Stimulated activated CD8-positive, alpha-beta memory T cell treated with anti-CD3 and anti-CD28 coated beads, Interleukin-4, amount 100 ng/mL, for 4 hours (primary cell): ENCODE data around the gene REELD1.

ENCODE experiments used
- DNase-seq, 2 donors: peaks; one replicate each; pipeline ENCODE4 v3.0.0-alpha.2; 2020; ENCODE audit warnings: low read depth in 2 of 2, low spot score in 1 of 2

REELD1 gene

GRCh38 chr4:146265950-146266490, 51.7 kb downstream of the REELD1 start:
- no peak for DNase-seq

- no peak for DNase-seq
Observed at GRCh38 chr4:146267826-146268225, 53.5 kb downstream of the REELD1 start.

DNA sequence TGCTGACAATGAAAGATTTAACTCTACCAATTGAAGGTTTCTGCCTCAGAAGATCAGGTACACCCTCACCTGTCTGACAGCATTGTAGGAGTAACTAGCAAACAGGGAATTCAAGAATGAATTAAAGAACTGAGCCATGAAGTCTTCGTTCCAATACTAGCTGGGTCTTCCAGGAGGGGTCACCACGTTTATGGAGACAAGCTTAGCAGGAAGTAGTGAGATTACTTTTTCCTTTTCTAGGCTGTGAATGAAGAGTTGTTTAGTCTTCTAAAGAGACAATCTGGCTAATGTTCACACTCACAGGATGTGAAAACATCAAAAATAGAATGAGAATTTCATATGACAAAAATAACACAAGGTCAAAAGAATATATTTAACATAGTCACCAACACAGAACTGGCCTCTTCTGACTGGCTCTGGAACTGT, 54.9 kb downstream of the REELD1 start:
- DNase-seq, result no peak

- no peak for DNase-seq
Observed at GRCh38 chr4:146271466-146271865, 57.1 kb downstream of the REELD1 start.

- DNase-seq, result no peak
Observed at GRCh38 chr4:146273204-146273901, 59.0 kb downstream of the REELD1 start.

DNA sequence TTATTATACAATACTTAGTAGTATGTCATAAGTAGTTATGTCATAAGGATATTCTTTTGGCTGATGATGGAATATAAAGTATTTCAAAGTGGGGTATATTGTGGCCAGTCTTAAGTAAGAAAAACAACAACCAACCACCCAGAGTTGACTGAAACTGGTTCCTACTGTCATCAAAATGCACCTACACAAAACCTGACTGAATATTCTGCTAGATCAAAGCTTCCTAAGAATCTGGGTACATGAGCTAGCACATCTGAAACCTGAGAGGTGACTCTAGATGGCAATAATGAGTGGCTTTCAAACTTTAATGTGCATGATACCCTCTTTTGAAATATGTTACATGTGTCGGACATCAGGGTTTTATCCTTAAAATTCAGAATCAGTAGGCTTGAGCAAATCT, 60.4 kb downstream of the REELD1 start:
- no peak for DNase-seq

DNA sequence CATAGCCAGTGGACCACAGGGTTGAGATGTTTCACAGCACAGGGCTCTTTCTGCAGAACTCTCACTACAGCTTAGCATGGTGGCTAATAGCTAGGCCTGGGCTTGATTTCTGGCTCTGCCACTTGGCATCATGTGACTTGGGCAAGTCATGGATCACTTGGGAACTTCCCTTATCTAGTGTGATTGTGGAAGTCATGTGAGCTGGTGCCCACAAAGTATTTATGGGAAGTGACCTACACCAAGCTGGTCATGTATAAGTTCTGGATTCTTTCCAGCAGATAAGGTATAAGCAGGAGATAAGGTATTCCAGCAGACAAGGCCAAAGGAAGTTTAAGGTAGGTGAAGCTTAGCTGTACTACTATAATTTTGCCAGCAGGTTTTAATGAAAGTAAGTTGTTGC, 61.0 kb downstream of the REELD1 start:
- DNase-seq, result no peak

DNA sequence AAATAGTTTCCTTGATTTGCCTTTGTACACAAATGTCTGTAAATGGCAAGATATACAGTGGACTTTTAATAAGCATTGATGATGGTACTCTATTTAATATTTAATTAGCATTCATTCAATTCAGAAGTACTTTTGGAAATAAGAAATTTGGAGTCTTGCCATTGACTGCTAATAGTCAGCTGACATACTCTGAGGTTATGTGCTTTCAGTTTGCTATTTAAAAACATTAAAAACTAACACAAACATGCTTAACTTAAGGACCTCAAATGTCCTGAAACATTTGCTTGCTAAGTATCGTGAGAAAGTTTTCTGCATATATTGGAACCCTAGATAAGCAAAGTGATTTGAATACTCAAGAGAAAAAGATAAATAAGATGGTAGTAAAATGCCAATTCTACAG, 64.6 kb downstream of the REELD1 start:
- no peak for DNase-seq
